AG09309 (cell line): ENCODE measurements around the gene CAVIN1.
"Not testable (repeated sequence)": the region's sequence is repeated elsewhere in the genome, so short reads cannot be mapped to it uniquely, and the experiment has no call there.

Source experiments
- DNase-seq: peaks from one replicate; pipeline ENCODE4 v3.0.0-alpha.2; 2010; ENCODE audit warnings: low read depth
- H3K4me3 ChIP-seq: 2 replicates; pipeline ENCODE4 v1.5.1; 2011; ENCODE audit warnings: mild to moderate bottlenecking, low read depth, low read length, moderate library complexity; ENCODE audit not compliant: control insufficient read depth
- CTCF ChIP-seq: IDR thresholded peaks from 2 replicates; pipeline ENCODE4 v1.5.1; 2011; ENCODE audit warnings: mild to moderate bottlenecking, low read depth, low read length, inconsistent platforms; ENCODE audit not compliant: insufficient read depth, control insufficient read depth; ENCODE audit errors: missing control alignments

Gene CAVIN1

GRCh38 chr17:42372142-42372541 is 50.9 kb downstream of the CAVIN1 start:
- no peak for TF ChIP-seq CTCF
- DNase-seq = no peak
- no peak overlapping the region for H3K4me3 ChIP-seq

- H3K4me3 ChIP-seq, DNase-seq: not testable (repeated sequence)
These were observed 54.1 kb downstream of the CAVIN1 start for GRCh38 chr17:42368797-42369561.

GRCh38 chr17:42368310-42368709 is 54.7 kb downstream of the CAVIN1 start:
- not testable (repeated sequence) for H3K4me3 ChIP-seq

GRCh38 chr17:42366176-42367023 is 56.7 kb downstream of the CAVIN1 start:
- DNase-seq, H3K4me3 ChIP-seq: not testable (repeated sequence)

More at GRCh38 chr17:42368310-42368709, 54.7 kb downstream of the CAVIN1 start:
- not testable (repeated sequence) for DNase-seq

GRCh38 chr17:42365136-42365535 is 57.9 kb downstream of the CAVIN1 start:
- DNase-seq = peak; percentile 74
- H3K4me3 ChIP-seq = no peak overlapping the region
- TF ChIP-seq CTCF = no peak

GRCh38 chr17:42363767-42364585 is 59.1 kb downstream of the CAVIN1 start:
- no peak for DNase-seq
- H3K4me3 ChIP-seq = no peak overlapping the region
- TF ChIP-seq CTCF = no peak

- no peak overlapping the region for H3K4me3 ChIP-seq
- no peak for DNase-seq
- TF ChIP-seq CTCF = no peak
These were observed 59.8 kb downstream of the CAVIN1 start for GRCh38 chr17:42363231-42363630.
